ENCODE measurements around the gene ITPKC.

- TF ChIP-seq NR2C2 (IDR thresholded peaks at IDR 0.05; ENCODE audit: borderline replicate concordance, control insufficient read depth, insufficient read length, low read depth) (no peak), TAF1 (IDR thresholded peaks at IDR 0.05; ENCODE audit: borderline replicate concordance, low read depth, low read length) (no peak), CBX3 (IDR thresholded peaks at IDR 0.05; ENCODE audit: borderline replicate concordance, low read depth) (no peak), CTCF (IDR thresholded peaks at IDR 0.05 in 2 of 3, conservative IDR thresholded peaks at IDR 0.05 in 1 of 3; ENCODE audit: control insufficient read depth in 2 of 3, extremely low read depth in 1 of 3, insufficient read depth in 1 of 3, low read depth in 3 of 3, low read length in 3 of 3) (no peak), EZH2 (IDR thresholded peaks at IDR 0.05; ENCODE audit: borderline replicate concordance, control insufficient read depth, low read depth, low read length) (no peak), BRCA1 (IDR thresholded peaks at IDR 0.05; ENCODE audit: low read depth, low read length) (no peak), RAD21 (IDR thresholded peaks at IDR 0.05; ENCODE audit: insufficient read depth, low read depth, low read length) (no peak), FOXK2 (IDR thresholded peaks at IDR 0.05) (no peak), ZNF274 (IDR thresholded peaks at IDR 0.05; ENCODE audit: insufficient read depth, insufficient read length) (no peak)
- TF ChIP-seq, protein P1, sequence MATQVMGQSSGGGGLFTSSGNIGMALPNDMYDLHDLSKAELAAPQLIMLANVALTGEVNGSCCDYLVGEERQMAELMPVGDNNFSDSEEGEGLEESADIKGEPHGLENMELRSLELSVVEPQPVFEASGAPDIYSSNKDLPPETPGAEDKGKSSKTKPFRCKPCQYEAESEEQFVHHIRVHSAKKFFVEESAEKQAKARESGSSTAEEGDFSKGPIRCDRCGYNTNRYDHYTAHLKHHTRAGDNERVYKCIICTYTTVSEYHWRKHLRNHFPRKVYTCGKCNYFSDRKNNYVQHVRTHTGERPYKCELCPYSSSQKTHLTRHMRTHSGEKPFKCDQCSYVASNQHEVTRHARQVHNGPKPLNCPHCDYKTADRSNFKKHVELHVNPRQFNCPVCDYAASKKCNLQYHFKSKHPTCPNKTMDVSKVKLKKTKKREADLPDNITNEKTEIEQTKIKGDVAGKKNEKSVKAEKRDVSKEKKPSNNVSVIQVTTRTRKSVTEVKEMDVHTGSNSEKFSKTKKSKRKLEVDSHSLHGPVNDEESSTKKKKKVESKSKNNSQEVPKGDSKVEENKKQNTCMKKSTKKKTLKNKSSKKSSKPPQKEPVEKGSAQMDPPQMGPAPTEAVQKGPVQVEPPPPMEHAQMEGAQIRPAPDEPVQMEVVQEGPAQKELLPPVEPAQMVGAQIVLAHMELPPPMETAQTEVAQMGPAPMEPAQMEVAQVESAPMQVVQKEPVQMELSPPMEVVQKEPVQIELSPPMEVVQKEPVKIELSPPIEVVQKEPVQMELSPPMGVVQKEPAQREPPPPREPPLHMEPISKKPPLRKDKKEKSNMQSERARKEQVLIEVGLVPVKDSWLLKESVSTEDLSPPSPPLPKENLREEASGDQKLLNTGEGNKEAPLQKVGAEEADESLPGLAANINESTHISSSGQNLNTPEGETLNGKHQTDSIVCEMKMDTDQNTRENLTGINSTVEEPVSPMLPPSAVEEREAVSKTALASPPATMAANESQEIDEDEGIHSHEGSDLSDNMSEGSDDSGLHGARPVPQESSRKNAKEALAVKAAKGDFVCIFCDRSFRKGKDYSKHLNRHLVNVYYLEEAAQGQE (IDR thresholded peaks at IDR 0.05; ENCODE audit: low read depth, low read length) = no peak
Measured at GRCh38 chr19:40686882-40687524, 29.9 kb upstream of the ITPKC start.

All from GM12878 (cell line).